ENCODE results near the gene GPR153. TPM values are rescaled to one million over a fixed set of nuclear protein-coding genes. Genes with fewer than 3 reads are reported as not detected.

The GPR153 gene
- polyA plus RNA-seq, 2 donors = 2.7 to 3.9 TPM

DNA sequence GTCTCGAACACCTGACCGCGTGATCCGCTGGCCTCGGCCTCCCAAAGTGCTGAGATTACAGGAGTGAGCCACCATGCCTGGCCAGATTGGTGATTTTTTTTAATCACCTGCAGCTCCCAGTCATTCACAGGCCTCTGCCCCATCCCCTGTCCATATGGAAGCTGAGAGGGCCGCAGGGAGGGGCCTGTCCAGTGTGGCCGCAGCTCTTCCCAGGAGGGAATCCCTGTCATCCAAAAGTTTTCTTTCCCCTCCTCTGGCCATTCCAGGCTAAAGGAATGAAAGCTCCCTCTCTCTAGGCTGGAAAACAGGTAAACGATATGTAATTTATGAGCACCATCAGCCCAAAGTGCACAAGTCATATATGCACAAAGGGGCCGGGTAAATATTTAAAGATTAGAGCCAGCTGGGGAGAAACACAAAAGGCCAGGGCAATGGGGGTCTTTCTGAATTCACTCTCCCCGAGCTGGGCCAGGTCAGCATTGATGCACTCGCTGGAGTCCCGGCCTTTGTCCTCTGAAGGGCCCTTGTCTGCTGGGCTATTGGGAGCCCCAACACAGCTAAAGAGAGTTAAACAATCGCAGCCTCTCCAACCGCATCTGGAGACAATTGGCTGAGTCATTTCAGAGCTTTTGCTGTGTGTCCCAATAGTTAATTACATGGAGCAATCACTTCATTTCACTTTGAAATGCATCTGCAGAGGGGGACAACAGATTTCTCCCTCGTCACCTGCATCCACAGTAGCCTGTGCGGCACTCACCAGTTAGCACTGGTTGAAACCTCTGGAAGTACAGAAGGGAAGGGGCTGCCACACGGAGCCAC, 20.7 kb downstream of the GPR153 start:
- WGBS, 2 donors = 57 to 74% methylated on average over 17 of the region's 17 CpGs
- Histone ChIP-seq H3K4me3 (ENCODE audit: low read depth in 1 of 2, low read length in 2 of 2) (no peak overlapping the region), H3K9me3 (ENCODE audit: control insufficient read depth in 2 of 2, insufficient read depth in 1 of 2, low read depth in 1 of 2, low read length in 1 of 2) (no peaks in the 10 kb centered on the region), H3K27me3 (ENCODE audit: control insufficient read depth in 1 of 2, insufficient read depth in 2 of 2, low read length in 2 of 2) (peaks cover 7 to 30% of the 10 kb centered on the region in 2 donors), H3K27ac (ENCODE audit: low read depth in 2 of 2, low read length in 1 of 2) (no peak overlapping the region), H3K36me3 (ENCODE audit: control insufficient read depth in 2 of 2, insufficient read depth in 2 of 2, low read length in 1 of 2) (no peaks in the 10 kb centered on the region), H3K4me1 (ENCODE audit: control insufficient read depth in 2 of 2, insufficient read depth in 2 of 2, low read length in 1 of 2) (peaks cover 4% of the 10 kb centered on the region in 2 donors)

- Histone ChIP-seq H3K9me3 (ENCODE audit: control insufficient read depth in 2 of 2, insufficient read depth in 1 of 2, low read depth in 1 of 2, low read length in 1 of 2) (no peaks in the 10 kb centered on the region), H3K4me3 (ENCODE audit: low read depth in 1 of 2, low read length in 2 of 2) (no peak overlapping the region), H3K27me3 (ENCODE audit: control insufficient read depth in 1 of 2, insufficient read depth in 2 of 2, low read length in 2 of 2) (peaks cover 7 to 26% of the 10 kb centered on the region in 2 donors), H3K27ac (ENCODE audit: low read depth in 2 of 2, low read length in 1 of 2) (no peak overlapping the region), H3K4me1 (ENCODE audit: control insufficient read depth in 2 of 2, insufficient read depth in 2 of 2, low read length in 1 of 2) (peaks cover 6 to 10% of the 10 kb centered on the region in 2 donors), H3K36me3 (ENCODE audit: control insufficient read depth in 2 of 2, insufficient read depth in 2 of 2, low read length in 1 of 2) (no peaks in the 10 kb centered on the region)
- 56 to 58% methylated on average over 7 of the region's 7 CpGs for WGBS, 2 donors
Observed at GRCh38 chr1:6239213-6239752, 21.6 kb downstream of the GPR153 start.

DNA sequence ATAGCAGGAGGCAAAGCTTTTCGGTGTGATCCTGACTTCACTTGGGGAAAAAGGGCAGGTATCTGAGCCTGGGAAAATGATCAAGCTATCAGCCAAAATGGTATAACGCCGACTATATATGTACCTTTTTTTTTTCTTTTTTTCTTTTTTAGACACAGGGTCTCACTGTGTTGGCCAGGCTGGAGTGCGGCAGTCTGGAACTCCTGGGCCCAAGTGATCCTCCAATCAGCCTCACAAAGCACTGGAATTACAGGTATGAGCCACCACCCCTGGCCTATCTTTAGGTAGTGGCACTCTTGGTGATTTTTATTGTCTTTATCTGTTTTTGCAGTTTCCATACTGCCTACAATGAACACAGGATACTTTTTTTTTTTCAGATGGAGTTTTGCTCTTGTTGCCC, 23.8 kb downstream of the GPR153 start:
- peaks cover 2 to 6% of the 10 kb centered on the region in 2 donors for H3K36me3 ChIP-seq (ENCODE audit: control insufficient read depth in 2 of 2, insufficient read depth in 2 of 2, low read length in 1 of 2)
- WGBS, 2 donors = 95 to 96% methylated on average over 4 of the region's 4 CpGs
- peaks cover 6 to 8% of the 10 kb centered on the region in 2 donors for H3K4me1 ChIP-seq (ENCODE audit: control insufficient read depth in 2 of 2, insufficient read depth in 2 of 2, low read length in 1 of 2)
- H3K4me3 ChIP-seq (ENCODE audit: low read depth in 1 of 2, low read length in 2 of 2) = no peak overlapping the region
- no peaks in the 10 kb centered on the region for H3K9me3 ChIP-seq (ENCODE audit: control insufficient read depth in 2 of 2, insufficient read depth in 1 of 2, low read depth in 1 of 2, low read length in 1 of 2)
- H3K27me3 ChIP-seq (ENCODE audit: control insufficient read depth in 1 of 2, insufficient read depth in 2 of 2, low read length in 2 of 2) = peaks cover 0 to 8% of the 10 kb centered on the region in 2 donors
- no peak overlapping the region for H3K27ac ChIP-seq (ENCODE audit: low read depth in 2 of 2, low read length in 1 of 2)

DNA sequence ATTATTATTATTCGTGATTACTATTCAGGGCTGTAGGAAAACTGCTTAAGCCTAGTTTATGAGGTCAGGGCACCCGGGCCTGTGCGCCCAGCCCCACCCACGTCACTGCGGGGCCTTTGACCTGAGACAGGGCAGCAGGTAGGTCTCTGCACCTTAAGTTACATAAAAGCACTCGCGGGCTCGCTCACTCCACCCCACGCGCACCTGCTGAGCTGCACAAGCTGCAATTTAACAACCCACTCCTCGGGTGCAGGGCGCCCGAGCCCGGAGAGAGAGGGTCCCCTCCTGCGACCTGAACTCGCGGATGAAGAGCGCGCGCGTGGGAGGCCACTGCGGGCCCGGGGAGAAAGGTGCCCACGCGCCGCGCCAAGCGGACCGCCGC, 25.6 kb downstream of the GPR153 start:
- Histone ChIP-seq H3K9me3 (ENCODE audit: control insufficient read depth in 2 of 2, insufficient read depth in 1 of 2, low read depth in 1 of 2, low read length in 1 of 2) (no peaks in the 10 kb centered on the region), H3K4me3 (ENCODE audit: low read depth in 1 of 2, low read length in 2 of 2) (peak overlapping the region; percentile 81 to 86), H3K4me1 (ENCODE audit: control insufficient read depth in 2 of 2, insufficient read depth in 2 of 2, low read length in 1 of 2) (peaks cover 3 to 6% of the 10 kb centered on the region in 2 donors), H3K36me3 (ENCODE audit: control insufficient read depth in 2 of 2, insufficient read depth in 2 of 2, low read length in 1 of 2) (peaks cover 6 to 8% of the 10 kb centered on the region in 2 donors), H3K27ac (ENCODE audit: low read depth in 2 of 2, low read length in 1 of 2) (peak overlapping the region; percentile 72 to 88), H3K27me3 (ENCODE audit: control insufficient read depth in 1 of 2, insufficient read depth in 2 of 2, low read length in 2 of 2) (no peaks in the 10 kb centered on the region)
- 0% methylated on average over 28 to 30 of the region's 30 CpGs for WGBS, 2 donors

DNA sequence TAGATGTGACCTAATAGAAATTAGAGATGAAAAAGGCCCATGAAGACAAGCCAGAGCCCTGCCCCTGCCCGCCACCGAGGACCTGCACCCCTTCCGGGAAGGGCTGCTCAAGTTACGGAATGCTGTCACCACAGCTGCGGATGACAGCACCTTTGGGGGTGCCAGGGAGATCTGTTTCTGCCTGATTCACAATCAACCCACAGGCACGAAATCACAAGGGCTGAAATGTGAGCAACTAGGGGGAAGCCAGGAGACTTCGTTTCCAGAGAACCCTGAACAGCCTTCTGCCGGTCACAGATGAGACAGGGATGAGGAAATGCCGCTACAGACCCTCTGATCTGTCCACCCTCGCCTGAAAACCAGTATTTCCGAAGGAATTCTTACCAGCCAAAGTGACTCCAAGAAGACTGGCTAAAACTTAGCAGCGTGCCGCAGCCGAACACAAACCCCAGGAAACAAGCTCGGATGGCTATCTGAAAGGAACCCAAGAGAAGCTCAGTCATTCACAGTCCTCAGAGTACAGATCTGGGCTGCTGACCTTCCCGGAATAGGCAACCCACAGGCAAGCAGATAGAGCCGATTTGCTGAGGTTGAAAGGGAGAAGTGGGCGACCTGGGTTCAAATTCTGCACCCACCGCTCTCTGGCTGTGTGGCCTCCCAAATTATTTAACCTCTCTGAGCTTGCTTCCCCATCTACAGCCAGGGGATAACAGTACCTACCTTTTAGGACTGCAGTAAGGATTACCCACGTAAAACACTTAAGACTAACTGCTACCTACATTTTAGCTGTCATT, 26.2 kb downstream of the GPR153 start:
- H3K9me3 ChIP-seq (ENCODE audit: control insufficient read depth in 2 of 2, insufficient read depth in 1 of 2, low read depth in 1 of 2, low read length in 1 of 2) = no peaks in the 10 kb centered on the region
- H3K27me3 ChIP-seq (ENCODE audit: control insufficient read depth in 1 of 2, insufficient read depth in 2 of 2, low read length in 2 of 2) = no peaks in the 10 kb centered on the region
- peaks cover 6 to 11% of the 10 kb centered on the region in 2 donors for H3K36me3 ChIP-seq (ENCODE audit: control insufficient read depth in 2 of 2, insufficient read depth in 2 of 2, low read length in 1 of 2)
- H3K27ac ChIP-seq (ENCODE audit: low read depth in 2 of 2, low read length in 1 of 2) = peak overlapping the region; percentile 67 to 72
- 41% methylated on average over 20 of the region's 20 CpGs for WGBS, 2 donors
- H3K4me1 ChIP-seq (ENCODE audit: control insufficient read depth in 2 of 2, insufficient read depth in 2 of 2, low read length in 1 of 2) = peaks cover 3 to 6% of the 10 kb centered on the region in 2 donors
- H3K4me3 ChIP-seq (ENCODE audit: low read depth in 1 of 2, low read length in 2 of 2) = peak overlapping the region; percentile 81 to 86

DNA sequence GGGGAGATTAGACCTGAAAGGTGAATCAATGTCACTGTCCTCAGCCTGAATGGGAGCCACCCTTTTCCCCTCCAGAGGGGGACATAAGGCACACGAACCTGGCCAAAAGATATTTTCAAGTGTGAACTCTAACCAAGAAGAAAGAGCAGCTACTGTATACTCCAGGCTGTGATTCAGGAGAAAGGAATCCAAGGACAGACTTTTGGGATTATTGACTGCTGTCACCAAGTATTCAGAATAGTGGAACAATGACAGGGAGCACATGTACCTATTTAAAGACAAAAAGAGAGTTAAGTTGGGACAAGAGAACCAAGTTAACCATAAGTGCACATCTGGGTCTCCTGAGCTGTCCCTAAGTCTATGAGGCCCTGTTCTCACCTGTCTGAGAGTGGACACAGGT, 27.5 kb downstream of the GPR153 start:
- H3K27me3 ChIP-seq (ENCODE audit: control insufficient read depth in 1 of 2, insufficient read depth in 2 of 2, low read length in 2 of 2) = no peaks in the 10 kb centered on the region
- peaks cover 3 to 6% of the 10 kb centered on the region in 2 donors for H3K4me1 ChIP-seq (ENCODE audit: control insufficient read depth in 2 of 2, insufficient read depth in 2 of 2, low read length in 1 of 2)
- no peaks in the 10 kb centered on the region for H3K9me3 ChIP-seq (ENCODE audit: control insufficient read depth in 2 of 2, insufficient read depth in 1 of 2, low read depth in 1 of 2, low read length in 1 of 2)
- WGBS, 2 donors = 62 to 78% methylated on average over 1 of the region's 1 CpG
- no peak overlapping the region for H3K4me3 ChIP-seq (ENCODE audit: low read depth in 1 of 2, low read length in 2 of 2)
- no peak overlapping the region for H3K27ac ChIP-seq (ENCODE audit: low read depth in 2 of 2, low read length in 1 of 2)
- H3K36me3 ChIP-seq (ENCODE audit: control insufficient read depth in 2 of 2, insufficient read depth in 2 of 2, low read length in 1 of 2) = peaks cover 6 to 13% of the 10 kb centered on the region in 2 donors

- no peak overlapping the region for H3K4me3 ChIP-seq (ENCODE audit: low read depth in 1 of 2, low read length in 2 of 2)
- no peaks in the 10 kb centered on the region for H3K27me3 ChIP-seq (ENCODE audit: control insufficient read depth in 1 of 2, insufficient read depth in 2 of 2, low read length in 2 of 2)
- peaks cover 0 to 12% of the 10 kb centered on the region in 2 donors for H3K4me1 ChIP-seq (ENCODE audit: control insufficient read depth in 2 of 2, insufficient read depth in 2 of 2, low read length in 1 of 2)
- 91 to 93% methylated on average over 8 of the region's 8 CpGs for WGBS, 2 donors
- no peaks in the 10 kb centered on the region for H3K9me3 ChIP-seq (ENCODE audit: control insufficient read depth in 2 of 2, insufficient read depth in 1 of 2, low read depth in 1 of 2, low read length in 1 of 2)
- peaks cover 8 to 24% of the 10 kb centered on the region in 2 donors for H3K36me3 ChIP-seq (ENCODE audit: control insufficient read depth in 2 of 2, insufficient read depth in 2 of 2, low read length in 1 of 2)
- no peak overlapping the region for H3K27ac ChIP-seq (ENCODE audit: low read depth in 2 of 2, low read length in 1 of 2)
Observed at GRCh38 chr1:6225651-6226050, 35.2 kb downstream of the GPR153 start.

GRCh38 chr1:6224718-6225117, 36.2 kb downstream of the GPR153 start:
- 82 to 84% methylated on average over 15 of the region's 15 CpGs for WGBS, 2 donors
- Histone ChIP-seq H3K36me3 (ENCODE audit: control insufficient read depth in 2 of 2, insufficient read depth in 2 of 2, low read length in 1 of 2) (peaks cover 8 to 21% of the 10 kb centered on the region in 2 donors), H3K4me3 (ENCODE audit: low read depth in 1 of 2, low read length in 2 of 2) (no peak overlapping the region), H3K4me1 (ENCODE audit: control insufficient read depth in 2 of 2, insufficient read depth in 2 of 2, low read length in 1 of 2) (peaks cover 0 to 12% of the 10 kb centered on the region in 2 donors), H3K27me3 (ENCODE audit: control insufficient read depth in 1 of 2, insufficient read depth in 2 of 2, low read length in 2 of 2) (no peaks in the 10 kb centered on the region), H3K9me3 (ENCODE audit: control insufficient read depth in 2 of 2, insufficient read depth in 1 of 2, low read depth in 1 of 2, low read length in 1 of 2) (no peaks in the 10 kb centered on the region), H3K27ac (ENCODE audit: low read depth in 2 of 2, low read length in 1 of 2) (no peak overlapping the region)

GRCh38 chr1:6223617-6224016, 37.3 kb downstream of the GPR153 start:
- 94% methylated on average over 13 of the region's 13 CpGs for WGBS, 2 donors
- Histone ChIP-seq H3K4me3 (ENCODE audit: low read depth in 1 of 2, low read length in 2 of 2) (no peak overlapping the region), H3K36me3 (ENCODE audit: control insufficient read depth in 2 of 2, insufficient read depth in 2 of 2, low read length in 1 of 2) (peaks cover 8 to 19% of the 10 kb centered on the region in 2 donors), H3K9me3 (ENCODE audit: control insufficient read depth in 2 of 2, insufficient read depth in 1 of 2, low read depth in 1 of 2, low read length in 1 of 2) (no peaks in the 10 kb centered on the region), H3K27ac (ENCODE audit: low read depth in 2 of 2, low read length in 1 of 2) (peak overlapping the region in 1 of 2 donors; percentile 40), H3K27me3 (ENCODE audit: control insufficient read depth in 1 of 2, insufficient read depth in 2 of 2, low read length in 2 of 2) (no peaks in the 10 kb centered on the region), H3K4me1 (ENCODE audit: control insufficient read depth in 2 of 2, insufficient read depth in 2 of 2, low read length in 1 of 2) (peaks cover 0 to 14% of the 10 kb centered on the region in 2 donors)
